HT-29 (cell line): ENCODE measurements around the gene TOPORS. TPM values are rescaled to one million over a fixed set of nuclear protein-coding genes. Genes with fewer than 3 reads are reported as not detected.
"Not testable (repeated sequence)": the region's sequence is repeated elsewhere in the genome, so short reads cannot be mapped to it uniquely, and the experiment has no call there.

Source experiments
- DNase-seq: peaks from one replicate; pipeline ENCODE4 v3.0.0-alpha.2; 2015; ENCODE audit warnings: low spot score
- total RNA-seq: library from RNA; depleted of rRNA; stranded (reverse); fragments of >200 nt; shearing (Covaris generic); gene quantifications from 2 replicates; pipeline ENCODE4 v1.2.3, GENCODE V29; 2014; rRNA removed

TOPORS gene
- 11.3 and 12.9 TPM in 2 replicates for total RNA-seq

- peak; percentile 87 for DNase-seq
Measured at GRCh38 chr9:32552172-32552872, at the start of gene TOPORS, which contains the start of gene SMIM27. Gene TOPORS (minus strand): TSS chr9:32552586. CDS start chr9:32552436, 150 bp downstream. Gene SMIM27 (plus strand): TSS chr9:32552327. CDS start chr9:32552435, 108 bp downstream.

DNA sequence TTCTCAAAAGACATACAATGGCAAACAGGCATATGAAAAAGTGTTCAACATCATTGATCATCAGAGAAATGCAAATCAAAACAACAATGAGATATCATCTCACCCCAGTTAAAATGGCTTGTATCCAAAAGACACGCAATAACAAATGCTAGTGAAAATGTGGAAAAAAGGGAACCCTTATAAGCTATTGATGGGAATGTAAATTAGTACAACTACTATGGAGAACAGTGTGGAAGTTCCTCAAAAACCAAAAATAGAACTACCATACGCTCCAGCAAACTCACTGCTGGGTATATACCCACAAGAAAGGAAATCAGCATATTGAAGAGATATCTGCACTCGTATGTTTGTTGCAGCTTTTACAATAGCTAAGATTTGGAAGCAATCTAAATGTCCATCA, 46.6 kb upstream of the TOPORS start:
- DNase-seq: not testable (repeated sequence)

- no peak for DNase-seq
Measured at GRCh38 chr9:32596936-32597335, 44.5 kb upstream of the TOPORS start.

DNA sequence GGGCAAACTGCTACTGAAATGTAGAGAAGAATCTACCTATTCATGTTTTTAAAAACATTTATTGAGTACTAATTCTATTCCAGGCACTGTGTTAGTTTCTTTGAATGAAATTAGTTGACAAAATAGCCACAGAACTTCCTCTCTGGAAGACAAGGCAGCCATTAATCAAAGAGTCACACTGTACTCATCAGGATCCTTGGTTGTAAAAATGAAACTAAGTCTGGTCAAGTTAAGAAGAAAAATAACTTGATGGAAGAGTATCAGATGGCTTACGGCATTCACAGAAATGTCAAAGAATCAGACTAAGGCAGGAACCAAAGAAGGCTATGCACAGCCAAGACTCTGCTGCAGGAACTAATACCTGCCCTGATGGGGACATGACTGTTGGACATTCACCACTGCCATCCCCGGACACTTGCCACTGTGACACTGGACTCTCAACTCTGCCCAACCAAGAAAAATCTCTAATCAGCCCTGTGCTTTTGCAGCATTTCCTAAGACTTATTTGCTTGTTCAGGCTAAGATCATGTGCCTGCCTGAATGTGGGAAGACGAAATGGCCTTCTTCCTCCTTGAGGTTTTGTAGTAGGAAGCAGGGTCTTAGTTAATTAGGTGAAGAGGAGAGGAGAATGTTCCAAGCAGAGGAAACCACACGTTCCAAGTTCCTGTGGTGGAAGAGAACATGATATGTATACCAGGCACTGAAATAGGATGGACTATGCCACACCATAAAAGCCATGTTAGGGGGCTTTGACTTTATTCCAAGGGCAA, 43.9 kb upstream of the TOPORS start:
- DNase-seq: no peak

GRCh38 chr9:32590898-32591297, 38.5 kb upstream of the TOPORS start:
- no peak for DNase-seq

- DNase-seq: no peak
Measured at GRCh38 chr9:32590476-32590875, 38.1 kb upstream of the TOPORS start.

DNA sequence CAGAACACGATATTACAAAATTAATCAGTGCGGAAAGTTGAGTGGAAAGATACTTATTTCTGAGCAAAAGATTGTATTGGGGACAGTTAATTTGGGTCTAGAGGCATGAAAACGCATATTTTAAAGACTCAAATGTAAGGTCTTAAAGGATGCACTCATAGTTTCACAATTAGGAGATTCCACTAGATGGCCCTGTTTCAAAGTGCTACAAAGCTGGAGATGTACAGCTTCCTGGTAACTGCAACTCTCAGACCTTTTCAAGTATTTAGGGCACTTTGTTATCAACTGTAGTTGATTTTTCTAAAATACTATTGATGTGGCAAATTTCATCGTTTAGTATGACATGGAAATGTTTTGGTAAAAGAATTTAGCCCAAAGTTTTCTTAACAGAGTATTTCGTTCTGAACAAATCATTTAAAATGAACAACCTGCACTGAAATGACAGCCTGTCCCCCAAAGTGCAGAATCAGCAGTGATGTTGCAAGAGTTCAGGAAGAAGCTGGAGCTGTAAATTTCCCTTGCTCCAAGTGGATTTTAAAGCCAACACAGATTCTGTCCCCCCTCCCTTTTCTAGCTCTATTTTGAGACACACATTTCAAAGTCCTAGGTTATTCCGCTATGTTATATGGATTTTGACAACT, 36.8 kb upstream of the TOPORS start:
- peak; percentile 47 for DNase-seq

DNA sequence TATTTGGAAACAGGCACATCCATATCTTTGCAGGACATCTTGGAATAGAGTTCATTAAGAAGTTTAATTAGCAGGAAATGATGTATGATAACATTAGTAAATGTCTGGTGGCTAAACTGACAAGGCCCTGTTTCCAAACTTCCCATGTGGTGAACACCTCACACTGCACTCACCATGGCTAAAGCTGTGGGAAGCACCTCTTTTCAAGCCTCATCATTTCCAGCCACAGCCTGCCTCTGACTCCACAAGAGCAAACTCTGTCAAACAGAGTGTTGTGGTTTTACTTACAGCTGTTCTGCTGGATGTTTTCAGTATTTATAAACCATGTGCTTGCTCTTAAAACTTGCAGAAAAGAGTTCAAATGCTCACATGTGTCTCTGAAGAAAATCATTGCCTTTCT, 35.5 kb upstream of the TOPORS start:
- no peak for DNase-seq

DNA sequence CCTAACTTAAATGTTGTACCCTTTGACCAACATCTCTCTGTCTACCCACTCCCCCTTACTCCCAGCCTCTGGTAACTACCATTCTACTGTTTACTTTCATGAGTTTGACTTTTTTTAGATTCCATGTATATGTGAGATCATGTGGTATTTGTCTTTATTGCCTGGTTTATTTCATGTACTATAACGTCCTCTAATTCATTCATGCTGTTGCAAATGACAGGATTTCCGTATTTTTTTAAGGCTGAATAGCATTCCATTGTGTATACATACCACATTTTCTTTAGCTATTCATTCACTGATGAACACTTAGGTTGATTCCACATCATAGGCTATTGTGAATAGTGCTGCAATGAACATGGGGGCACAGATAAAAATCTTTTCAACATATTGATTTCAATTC, 32.4 kb upstream of the TOPORS start:
- no peak for DNase-seq

DNA sequence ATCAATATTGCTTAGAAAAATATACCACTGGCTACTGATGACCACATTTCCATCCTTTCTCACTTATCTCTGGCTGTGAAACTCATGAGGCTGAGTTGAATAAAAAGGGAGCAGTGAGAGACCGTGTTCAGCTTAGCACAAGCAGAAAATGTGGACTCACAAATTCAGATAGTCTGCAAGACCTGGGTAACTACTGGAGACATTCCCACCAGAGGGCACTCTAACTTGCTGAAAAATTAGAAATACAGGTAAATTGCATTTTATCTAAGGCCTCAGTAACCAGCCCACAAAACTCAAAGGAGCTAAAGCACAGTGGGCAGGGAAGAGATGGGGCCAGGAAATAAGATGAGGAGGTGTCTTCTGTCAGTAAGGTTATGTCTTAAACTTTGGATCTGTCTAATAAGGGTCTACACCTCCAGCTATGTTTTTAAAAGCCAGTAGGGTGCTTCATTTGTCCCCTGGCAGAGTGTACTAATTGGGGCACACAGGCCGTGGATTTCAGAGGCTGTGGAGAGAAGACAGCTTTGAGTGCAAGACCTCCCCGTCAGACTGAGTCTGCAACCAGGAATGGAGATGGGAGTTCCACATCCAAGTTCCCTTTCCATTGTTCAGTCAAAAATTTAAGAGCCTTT, 29.2 kb upstream of the TOPORS start:
- peak; percentile 62 for DNase-seq

- no peak for DNase-seq
Measured at GRCh38 chr9:32580631-32581300, 28.4 kb upstream of the TOPORS start.

- peak; percentile 75 for DNase-seq
Measured at GRCh38 chr9:32579706-32580331, 27.4 kb upstream of the TOPORS start.

- DNase-seq: no peak
Measured at GRCh38 chr9:32578976-32579375, 26.6 kb upstream of the TOPORS start.

DNA sequence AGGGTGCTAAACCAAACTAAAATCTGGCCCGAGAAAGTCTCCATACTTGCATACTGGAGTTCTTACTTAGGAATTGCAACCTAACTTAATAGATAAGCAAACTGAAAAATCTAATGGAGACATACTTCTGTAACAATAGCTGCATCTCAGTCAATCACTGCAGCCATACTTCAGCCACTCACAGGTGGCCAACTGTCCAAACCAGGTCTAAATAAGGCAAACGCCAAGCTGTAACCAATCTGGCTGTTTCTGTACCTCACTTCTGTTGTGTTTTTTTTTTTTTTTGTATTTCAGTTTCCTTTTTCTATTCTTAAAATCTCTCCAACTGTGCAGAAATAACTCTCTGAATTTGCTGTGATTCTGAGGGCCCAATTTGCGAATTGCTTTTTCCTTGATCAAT, 24.9 kb upstream of the TOPORS start:
- no peak for DNase-seq

DNA sequence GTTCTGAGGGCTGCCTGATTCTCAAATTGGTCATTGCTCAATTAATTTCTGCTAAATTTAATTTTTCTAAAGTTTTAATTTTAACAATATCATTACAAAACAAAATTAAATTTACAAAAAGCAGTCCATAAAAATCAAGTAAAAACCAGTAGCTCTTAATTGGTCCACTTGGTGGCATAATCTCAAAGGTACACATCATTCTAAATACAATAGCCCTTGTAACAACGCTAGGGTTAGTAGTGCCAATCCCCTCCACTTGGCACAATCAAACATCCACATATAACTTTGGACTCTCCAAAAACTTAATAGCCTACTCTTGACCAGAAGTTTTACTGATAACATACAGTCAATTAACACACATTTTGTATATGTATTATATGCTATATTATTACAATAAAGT, 22.5 kb upstream of the TOPORS start:
- no peak for DNase-seq

- no peak for DNase-seq
Measured at GRCh38 chr9:32573821-32574220, 21.4 kb upstream of the TOPORS start.

DNA sequence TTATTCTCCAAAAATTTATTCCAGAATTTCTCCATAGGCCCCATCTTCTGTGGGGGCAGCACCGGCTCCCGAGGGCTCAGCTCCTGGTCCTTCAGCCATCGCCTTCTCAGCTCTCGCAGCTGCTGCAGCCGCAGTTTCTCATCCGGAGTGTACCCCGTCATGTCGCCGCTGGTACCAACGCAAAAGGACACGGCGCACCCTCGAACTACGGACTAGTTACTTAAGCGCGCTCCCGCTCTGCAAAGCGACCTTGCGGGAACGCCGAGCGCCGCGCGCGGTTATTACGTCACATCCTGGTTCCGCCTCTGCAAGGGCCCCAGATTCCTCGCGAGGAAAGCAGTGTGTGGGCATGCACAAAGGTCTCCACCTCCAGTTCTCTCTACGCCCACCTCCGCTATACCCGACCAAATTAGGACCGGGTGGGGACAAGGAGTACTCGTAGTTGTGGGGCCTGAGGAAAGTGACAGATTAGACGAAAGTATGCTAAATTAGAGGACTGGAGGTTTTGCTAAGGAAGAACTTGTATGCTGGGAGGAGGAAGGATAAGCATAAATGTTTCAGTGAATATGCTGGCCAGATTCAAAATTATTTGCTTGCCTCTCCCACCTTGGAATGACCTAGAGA, 20.6 kb upstream of the TOPORS start, which contains the start of gene NDUFB6:
NDUFB6 (minus strand) TSS at position 260 of the 624 bp plus-strand sequence; CDS start at position 161, 99 bp downstream.
- peak; percentile 92 for DNase-seq

GRCh38 chr9:32571969-32572899, 19.8 kb upstream of the TOPORS start:
- DNase-seq: peak; percentile 92

GRCh38 chr9:32570262-32570661, 17.9 kb upstream of the TOPORS start:
- DNase-seq: no peak
